OCI-LY3 (cell line): ENCODE results near the gene RFX4.

Experiments used
- H2AFZ ChIP-seq: fragments of 200-600, 300-600 bp; shearing (Covaris generic); 2 replicates; pipeline ENCODE4 v1.6.0; 2014; ENCODE audit warnings: antibody characterized with exemption, low read depth, low read length
- H3K27ac ChIP-seq: fragments of 200-600, 300-600 bp; sonication (generic); 2 replicates; pipeline ENCODE4 v1.5.1; 2014; ENCODE audit warnings: mild to moderate bottlenecking, low read length, moderate library complexity, mixed read lengths
- H3K27me3 ChIP-seq: fragments of 200-600, 300-600 bp; sonication (generic); 2 replicates; pipeline ENCODE4 v1.6.1; 2014; ENCODE audit warnings: low read depth, low read length, mixed read lengths
- H3K36me3 ChIP-seq: fragments of 200-600, 300-600 bp; sonication (generic); replicated peaks from 2 replicates; pipeline ENCODE3; 2014; ENCODE audit warnings: low read depth, low read length, mixed read lengths
- H3K4me1 ChIP-seq: fragments of 300-600, 200-600 bp; sonication (generic); 2 replicates; pipeline ENCODE4 v1.6.1; 2014; ENCODE audit warnings: low read length, mixed read lengths
- H3K4me2 ChIP-seq: fragments of 200-600, 300-600 bp; sonication (generic); 2 replicates; pipeline ENCODE4 v1.6.1; 2014; ENCODE audit warnings: low read length, mixed read lengths
- H3K4me3 ChIP-seq: fragments of 300-600, 200-600 bp; sonication (generic); 2 replicates; pipeline ENCODE4 v1.5.1; 2014; ENCODE audit warnings: antibody characterized with exemption, mild to moderate bottlenecking, low read length, moderate library complexity
- H3K79me2 ChIP-seq: fragments of 300-600, 200-600 bp; shearing (Covaris generic); 2 replicates; pipeline ENCODE4 v1.6.1; 2014; ENCODE audit warnings: mild to moderate bottlenecking, low read length, mixed read lengths
- H3K9ac ChIP-seq: fragments of 300-600, 200-600 bp; shearing (Covaris generic); 2 replicates; pipeline ENCODE4 v1.6.0; 2014; ENCODE audit warnings: mild to moderate bottlenecking, low read length, moderate library complexity
- H3K9me3 ChIP-seq: fragments of 200-600, 300-600 bp; shearing (Covaris generic); 2 replicates; pipeline ENCODE4 v1.6.1; 2014; ENCODE audit warnings: low read length, mixed read lengths; ENCODE audit not compliant: insufficient read depth
- H4K20me1 ChIP-seq: fragments of 200-600, 300-600 bp; sonication (generic); 2 replicates; pipeline ENCODE4 v1.6.1; 2016; ENCODE audit warnings: low read length, mixed read lengths; ENCODE audit not compliant: insufficient read depth
- CTCF ChIP-seq: fragments of 200-600, 300-600 bp; sonication (generic); IDR thresholded peaks from 2 replicates; pipeline ENCODE4 v1.5.1; 2014; ENCODE audit warnings: antibody characterized with exemption, low read length, low read depth
- EZH2phosphoT487 ChIP-seq: fragments of 200-600 bp; shearing (Covaris generic); IDR thresholded peaks from 2 replicates; pipeline ENCODE4 v1.6.1; 2018; ENCODE audit warnings: antibody characterized with exemption, mixed run types, low read depth

RFX4 gene

GRCh38 chr12:106744600-106744999 is 161.8 kb downstream of the RFX4 start:
- Histone ChIP-seq H3K9ac (no peak overlapping the region), H3K9me3 (no peaks in the 10 kb centered on the region), H3K27me3 (peaks cover 28% of the 10 kb centered on the region), H3K4me1 (peaks cover 6% of the 10 kb centered on the region; the same call in 1 of the 2 replicates), H3K4me3 (no peak overlapping the region), H3K27ac (no peak overlapping the region), H3K79me2 (no peaks in the 10 kb centered on the region), H3K36me3 (no peaks in the 10 kb centered on the region), H4K20me1 (no peaks in the 10 kb centered on the region), H2AFZ (no peak overlapping the region), H3K4me2 (no peak overlapping the region)
- no peak for TF ChIP-seq CTCF
- no peak for TF ChIP-seq EZH2phosphoT487

GRCh38 chr12:106745181-106745745 is 162.5 kb downstream of the RFX4 start:
- H3K4me2 ChIP-seq: no peak overlapping the region
- H3K79me2 ChIP-seq: no peaks in the 10 kb centered on the region
- H3K4me3 ChIP-seq: no peak overlapping the region
- H4K20me1 ChIP-seq: no peaks in the 10 kb centered on the region
- TF ChIP-seq CTCF (no peak), EZH2phosphoT487 (no peak)
- H3K4me1 ChIP-seq: peaks cover 6% of the 10 kb centered on the region; the same call in 1 of the 2 replicates
- H3K27me3 ChIP-seq: peaks cover 21% of the 10 kb centered on the region
- no peak overlapping the region for H3K9ac ChIP-seq
- no peaks in the 10 kb centered on the region for H3K36me3 ChIP-seq
- H2AFZ ChIP-seq: no peak overlapping the region
- H3K9me3 ChIP-seq: no peaks in the 10 kb centered on the region
- no peak overlapping the region for H3K27ac ChIP-seq

- TF ChIP-seq CTCF: no peak
- TF ChIP-seq EZH2phosphoT487: no peak
- Histone ChIP-seq H3K4me1 (peaks cover 7% of the 10 kb centered on the region), H3K36me3 (no peaks in the 10 kb centered on the region), H2AFZ (no peak overlapping the region), H3K79me2 (no peaks in the 10 kb centered on the region), H3K27me3 (peaks cover 16% of the 10 kb centered on the region; the same call in 1 of the 2 replicates), H4K20me1 (no peaks in the 10 kb centered on the region), H3K27ac (no peak overlapping the region), H3K9ac (no peak overlapping the region), H3K9me3 (no peaks in the 10 kb centered on the region), H3K4me3 (no peak overlapping the region), H3K4me2 (no peak overlapping the region)
These were observed 165.2 kb downstream of the RFX4 start for GRCh38 chr12:106747973-106748436.

- H2AFZ ChIP-seq: no peak overlapping the region
- H3K4me3 ChIP-seq: no peak overlapping the region
- no peak overlapping the region for H3K9ac ChIP-seq
- no peaks in the 10 kb centered on the region for H3K79me2 ChIP-seq
- no peak overlapping the region for H3K27ac ChIP-seq
- no peaks in the 10 kb centered on the region for H3K27me3 ChIP-seq
- H3K9me3 ChIP-seq: no peaks in the 10 kb centered on the region
- no peak for TF ChIP-seq CTCF
- no peak for TF ChIP-seq EZH2phosphoT487
- H4K20me1 ChIP-seq: no peaks in the 10 kb centered on the region
- H3K4me2 ChIP-seq: no peak overlapping the region
- H3K4me1 ChIP-seq: peaks cover 19% of the 10 kb centered on the region
- no peaks in the 10 kb centered on the region for H3K36me3 ChIP-seq
These were observed 167.7 kb downstream of the RFX4 start for GRCh38 chr12:106750524-106750923.
